OCI-LY7 (cell line): ENCODE data around the gene CFB.

Experiments
- CTCF ChIP-seq: fragments of 200-600 bp; sonication (generic); conservative IDR thresholded peaks from 2 replicates; pipeline ENCODE4 v1.5.1; 2014; ENCODE audit warnings: mild to moderate bottlenecking, antibody characterized with exemption, low read length, moderate library complexity, mixed read lengths
- EZH2phosphoT487 ChIP-seq: fragments of 200-600 bp; sonication (generic); IDR thresholded peaks from 2 replicates; pipeline ENCODE4 v1.6.1; 2018; ENCODE audit warnings: low read depth, borderline replicate concordance, mild to moderate bottlenecking, mixed run types, antibody characterized with exemption, low read length, moderate library complexity, mixed read lengths

- TF ChIP-seq EZH2phosphoT487: no peak
- TF ChIP-seq CTCF: no peak
These were observed 19.8 kb downstream of the CFB start for GRCh38 chr6:31965700-31966099.
